GM21529 (cell line): ENCODE data around the gene GIGYF2.
"Not testable (repeated sequence)": the region's sequence is repeated elsewhere in the genome, so short reads cannot be mapped to it uniquely, and the experiment has no call there.

ENCODE experiments used
- ATAC-seq: cut with Tn5 transposase; IDR thresholded peaks from one replicate; pipeline ENCODE4 v1.9.1; 2021; ENCODE audit not compliant: unreplicated experiment

Gene GIGYF2

DNA sequence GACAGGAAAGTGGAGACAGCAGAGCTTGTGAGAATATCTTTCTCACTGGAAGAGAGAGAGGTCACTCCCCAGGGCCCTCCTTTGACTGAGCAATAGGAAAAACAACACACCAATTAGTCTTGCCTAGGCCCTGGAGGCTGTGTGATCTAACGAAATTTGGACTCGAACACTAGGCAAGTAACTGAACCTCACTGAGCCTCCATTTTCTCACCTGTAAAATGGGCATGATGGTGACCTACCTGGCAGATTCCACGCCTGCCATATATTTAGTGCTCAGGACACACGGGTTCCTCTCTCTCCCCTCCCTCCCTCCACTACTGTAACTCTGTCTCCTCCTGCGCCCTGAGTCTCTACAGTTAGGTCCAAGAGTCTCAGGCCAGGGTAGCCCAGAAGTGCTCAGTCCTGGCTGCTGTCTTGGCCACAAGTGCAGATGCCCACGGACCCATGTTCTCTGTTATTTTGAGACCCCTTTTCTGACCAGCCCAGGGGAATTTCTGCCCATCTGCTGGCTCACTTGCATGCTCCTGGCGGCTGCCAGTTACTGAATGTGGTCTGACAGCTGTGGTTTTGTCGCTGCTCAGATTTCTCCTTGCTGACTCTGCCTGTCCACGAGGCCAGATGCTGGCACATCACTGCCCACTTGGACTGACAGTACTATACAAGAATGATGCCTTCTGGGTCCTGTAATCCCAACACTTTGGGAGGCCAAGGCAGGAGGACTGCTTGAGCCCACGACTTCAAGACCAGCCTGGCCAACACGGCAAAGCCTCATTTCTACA is 9.6 kb upstream of the GIGYF2 start:
- no peak for ATAC-seq

GRCh38 chr2:232688201-232688600 is 8.9 kb upstream of the GIGYF2 start:
- ATAC-seq = no peak

- no peak for ATAC-seq
Measured at GRCh38 chr2:232689152-232689910, 7.8 kb upstream of the GIGYF2 start.

DNA sequence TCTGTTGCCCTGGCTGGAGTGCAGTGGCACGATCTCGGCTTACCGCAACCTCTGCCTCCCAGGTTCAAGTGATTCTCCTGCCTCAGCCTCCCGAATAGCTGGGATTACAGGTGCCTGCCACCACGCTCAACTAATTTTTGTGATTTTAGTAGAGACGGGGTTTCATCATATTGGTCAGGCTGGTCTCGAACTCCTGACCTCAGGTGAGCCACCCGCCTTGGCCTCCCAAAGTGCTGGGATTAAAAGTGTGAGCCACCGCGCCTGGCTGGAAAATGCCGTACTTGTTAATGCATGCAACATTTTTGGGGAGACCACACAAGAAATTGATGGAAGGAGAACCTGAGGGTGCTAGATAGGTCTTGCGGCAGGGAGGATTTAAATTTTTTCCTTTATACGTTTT is 6.0 kb upstream of the GIGYF2 start:
- ATAC-seq = not testable (repeated sequence)

DNA sequence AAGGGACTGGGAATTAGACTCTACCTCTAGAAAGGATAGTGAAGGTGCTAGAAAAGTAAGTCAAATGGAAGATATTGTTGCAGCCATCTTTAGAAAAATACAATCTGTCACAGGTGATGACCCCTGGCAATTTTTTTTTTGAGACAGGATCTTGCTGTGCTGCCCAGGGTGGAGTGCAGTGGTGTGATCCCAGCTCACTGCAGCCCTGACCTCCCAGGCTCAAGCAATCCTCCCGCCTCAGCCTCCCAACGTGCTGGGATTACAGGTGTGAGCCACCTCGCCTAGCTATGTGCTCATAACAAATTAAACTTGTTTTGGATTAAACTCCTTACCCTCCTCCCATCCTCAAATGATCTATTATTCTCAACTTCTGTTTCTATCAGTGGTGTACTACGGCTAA is 3.8 kb upstream of the GIGYF2 start:
- no peak for ATAC-seq

- no peak for ATAC-seq
Measured at GRCh38 chr2:232696609-232697058, 497 bp upstream of the GIGYF2 start.

GRCh38 chr2:232697807-232698110 is 628 bp downstream of the GIGYF2 start:
- peak; percentile 22 for ATAC-seq

GRCh38 chr2:232698556-232699091 is 1.5 kb downstream of the GIGYF2 start:
- no peak for ATAC-seq

DNA sequence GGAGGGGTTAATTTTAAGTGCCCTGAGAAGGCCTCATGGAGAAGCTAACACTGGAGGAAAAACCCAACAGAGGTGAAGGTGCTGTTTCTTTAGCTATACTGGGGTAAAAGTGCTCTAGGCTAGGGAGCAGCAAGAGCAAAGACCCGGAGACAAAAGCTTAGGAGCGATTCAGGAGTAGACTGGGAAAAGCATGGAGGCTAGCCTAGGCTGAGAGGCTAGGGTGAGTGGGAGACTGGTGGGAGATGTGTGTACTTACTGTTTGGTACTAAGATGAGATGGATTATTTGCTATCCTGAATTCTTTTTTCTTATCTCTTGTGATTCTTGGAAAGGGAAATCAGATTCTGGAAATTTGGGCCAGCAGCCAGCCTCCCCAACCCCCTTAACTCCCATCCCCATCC is 2.0 kb downstream of the GIGYF2 start:
- ATAC-seq = no peak

- ATAC-seq = no peak
Measured at GRCh38 chr2:232700154-232700553, 3.0 kb downstream of the GIGYF2 start.

GRCh38 chr2:232707076-232707475 is 9.9 kb downstream of the GIGYF2 start:
- ATAC-seq = no peak

DNA sequence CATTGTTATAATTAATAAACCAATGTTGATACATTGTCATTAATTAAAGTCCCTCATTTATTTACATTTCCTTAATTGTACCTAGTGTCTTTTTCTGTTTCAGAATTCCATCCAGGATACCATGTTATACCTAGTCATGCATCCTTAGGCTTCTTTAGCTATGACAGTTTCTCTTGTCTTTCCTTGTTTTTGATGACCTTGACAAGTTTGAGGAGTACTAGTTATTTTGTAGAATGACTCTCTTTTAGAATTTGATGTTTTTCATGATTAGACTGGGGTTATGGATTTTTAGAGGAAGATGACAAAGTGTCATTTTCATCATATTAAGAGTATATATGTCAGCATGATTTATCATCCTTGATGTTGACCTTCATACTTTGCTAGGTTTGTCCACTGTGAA is 16.4 kb downstream of the GIGYF2 start:
- no peak for ATAC-seq

GRCh38 chr2:232714969-232715368 is 17.8 kb downstream of the GIGYF2 start:
- ATAC-seq = no peak

GRCh38 chr2:232720056-232720455 is 22.9 kb downstream of the GIGYF2 start:
- ATAC-seq = not testable (repeated sequence)

DNA sequence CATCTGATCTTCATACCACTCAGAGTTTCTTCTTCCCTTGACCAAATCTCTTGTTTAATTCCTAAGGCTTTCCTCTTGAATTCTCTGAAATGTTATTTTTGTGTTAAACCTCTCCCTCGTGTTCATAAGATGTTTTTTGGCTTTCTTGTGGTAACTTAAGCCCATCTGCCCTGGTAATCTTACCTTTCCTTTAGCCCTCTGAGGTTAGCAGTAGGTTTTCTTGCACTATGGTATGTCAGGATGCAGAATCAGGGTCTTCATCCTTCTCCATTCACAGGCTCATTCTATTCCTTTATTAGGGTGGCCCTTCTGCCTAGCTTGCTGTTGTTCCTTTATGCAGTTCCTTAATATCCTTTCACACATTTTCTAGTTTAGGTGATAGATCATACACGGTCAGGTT is 24.1 kb downstream of the GIGYF2 start:
- ATAC-seq = no peak

DNA sequence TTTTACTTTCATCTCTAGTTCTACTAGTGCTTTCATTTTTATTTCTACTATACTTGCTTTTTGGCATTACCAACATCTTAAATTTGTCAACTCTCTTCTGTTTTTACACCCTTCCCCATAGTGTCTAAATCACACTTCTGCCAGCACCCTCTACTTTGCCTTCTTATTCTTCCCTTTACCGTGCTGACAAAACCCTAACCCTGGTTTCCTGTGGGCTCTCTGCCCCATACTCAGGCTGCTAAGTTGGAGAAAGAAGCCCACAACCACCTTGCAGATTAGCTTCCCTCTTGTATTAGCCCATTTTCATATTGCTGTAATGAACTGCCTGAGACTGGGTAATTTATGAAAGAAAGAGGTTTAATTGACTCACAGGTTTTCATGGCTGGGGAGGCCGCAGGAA is 24.8 kb downstream of the GIGYF2 start:
- no peak for ATAC-seq

- ATAC-seq = no peak
Measured at GRCh38 chr2:232723027-232723426, 25.9 kb downstream of the GIGYF2 start.

DNA sequence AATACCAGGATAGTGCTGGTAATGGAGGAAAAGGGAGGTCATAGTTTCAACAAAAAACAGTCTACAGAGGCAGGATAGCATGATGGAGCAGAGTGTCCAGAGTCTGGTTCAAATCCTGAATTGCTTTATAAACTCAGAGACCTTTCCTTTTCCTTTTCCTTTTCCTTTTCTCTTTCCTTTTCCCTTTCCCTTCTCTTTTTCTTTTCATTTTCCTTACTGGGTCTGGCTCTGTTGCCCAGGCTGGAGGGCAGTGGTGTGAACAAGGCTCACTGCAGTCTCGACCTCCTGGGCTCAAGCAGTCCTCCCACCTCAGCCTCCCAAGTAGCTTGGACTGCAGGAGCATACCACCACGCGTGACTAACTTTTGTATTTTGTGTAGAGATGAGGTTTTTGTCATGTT is 31.7 kb downstream of the GIGYF2 start:
- ATAC-seq = no peak

DNA sequence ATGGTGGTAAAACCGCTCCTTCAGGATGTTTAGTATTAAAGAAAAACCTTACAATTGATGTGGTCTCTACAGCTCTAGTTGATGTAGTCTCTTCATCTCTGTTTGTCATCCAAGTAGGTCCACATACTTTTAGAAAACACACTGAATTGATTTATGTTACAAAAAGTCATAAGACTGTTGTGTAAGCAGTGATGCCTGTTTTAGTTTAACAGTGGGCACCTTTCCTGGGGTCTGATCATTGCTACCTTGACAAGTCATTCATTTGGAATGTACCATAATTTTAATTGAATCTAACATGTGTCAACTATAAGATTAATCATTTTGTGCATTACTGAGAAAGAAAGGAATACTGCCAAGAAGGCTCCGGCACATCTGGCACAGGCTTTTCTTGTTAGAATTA is 34.3 kb downstream of the GIGYF2 start:
- no peak for ATAC-seq

DNA sequence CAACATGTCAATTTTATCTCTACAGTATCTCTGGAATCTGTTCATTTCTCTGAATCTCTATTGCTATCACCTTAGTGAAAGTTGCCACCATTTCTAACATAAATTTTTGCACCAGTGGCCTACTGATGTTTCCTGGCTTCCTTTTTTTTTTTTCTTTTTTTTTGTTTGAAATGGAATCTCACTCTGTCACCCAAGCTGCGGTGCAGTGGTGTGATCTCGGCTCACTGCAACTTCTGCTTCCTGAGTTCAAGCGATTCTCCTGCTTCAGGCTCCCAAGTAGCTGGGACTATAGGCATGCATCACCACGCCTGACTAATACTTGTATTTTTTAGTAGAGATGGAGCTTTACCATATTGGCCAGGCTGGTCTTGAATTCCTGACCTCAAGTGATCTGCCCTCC is 44.2 kb downstream of the GIGYF2 start:
- no peak for ATAC-seq

- no peak for ATAC-seq
Measured at GRCh38 chr2:232741972-232742371, 44.8 kb downstream of the GIGYF2 start.

GRCh38 chr2:232744963-232745362 is 47.8 kb downstream of the GIGYF2 start:
- ATAC-seq = no peak
